DMS153 (cell line): Measurements from ENCODE around the gene BNIP5.

ENCODE experiments used
- DNase-seq: peaks from one replicate; lab custom pipeline; 2025; lab: John Stamatoyannopoulos, UW

The BNIP5 gene

DNA sequence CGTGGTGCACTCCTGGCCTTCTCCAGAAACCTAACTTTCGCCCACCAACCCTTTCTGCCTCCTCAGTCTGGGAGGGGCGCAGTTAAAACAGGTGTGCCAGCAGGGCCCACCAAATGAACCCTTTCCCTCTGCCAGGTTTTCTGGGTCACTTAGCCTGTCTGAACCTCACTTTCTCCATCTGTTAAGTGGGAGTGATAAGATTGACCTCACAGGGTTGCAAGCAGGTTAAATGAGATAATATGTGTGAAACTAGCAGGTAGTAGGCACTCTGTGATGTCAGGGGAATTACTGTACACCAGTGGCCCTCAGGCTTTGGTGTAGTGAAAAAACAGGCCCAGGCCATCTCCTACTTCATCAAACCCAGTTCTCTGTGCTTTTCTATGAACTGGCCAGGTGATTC, 14.1 kb downstream of the BNIP5 start:
- no peak for DNase-seq

DNA sequence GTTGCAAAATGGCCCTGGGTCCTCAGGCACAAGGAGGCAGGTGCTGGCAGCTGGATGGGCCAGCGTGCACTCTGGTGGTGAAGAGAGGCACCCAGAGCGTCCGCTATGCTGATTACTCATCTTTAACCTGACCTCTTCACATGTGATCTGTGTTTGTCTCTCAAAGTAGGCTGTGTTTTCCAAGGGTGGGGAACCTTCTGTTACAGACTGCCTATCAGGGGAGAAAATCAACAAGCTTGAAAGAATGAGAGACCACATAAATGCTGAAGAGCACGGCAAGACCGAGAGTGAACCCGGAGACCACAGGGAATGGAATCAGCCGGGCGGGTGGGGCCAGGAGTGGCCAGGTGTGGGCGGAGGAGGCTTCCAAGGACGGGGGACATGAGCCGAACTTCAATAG, 16.2 kb downstream of the BNIP5 start:
- peak; percentile 56 for DNase-seq

DNA sequence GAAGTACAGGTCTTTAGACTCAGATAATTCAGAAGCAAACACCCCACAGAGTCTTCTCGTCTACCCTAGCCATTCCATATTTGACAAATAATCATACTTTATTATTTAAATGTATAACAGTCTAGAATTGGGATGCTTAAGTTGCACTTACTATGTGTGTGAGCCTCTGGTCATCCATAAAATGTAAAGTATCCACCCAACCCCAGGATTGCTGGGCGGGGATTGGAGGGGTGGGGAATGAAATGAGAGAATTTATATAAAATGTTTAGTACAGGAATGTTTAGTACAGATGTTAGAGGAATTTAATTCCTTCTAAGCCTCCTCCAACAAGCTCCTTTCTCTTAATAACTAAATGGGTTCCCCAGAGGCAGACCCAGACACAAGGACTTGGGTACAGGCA, 16.9 kb downstream of the BNIP5 start:
- DNase-seq = no peak

DNA sequence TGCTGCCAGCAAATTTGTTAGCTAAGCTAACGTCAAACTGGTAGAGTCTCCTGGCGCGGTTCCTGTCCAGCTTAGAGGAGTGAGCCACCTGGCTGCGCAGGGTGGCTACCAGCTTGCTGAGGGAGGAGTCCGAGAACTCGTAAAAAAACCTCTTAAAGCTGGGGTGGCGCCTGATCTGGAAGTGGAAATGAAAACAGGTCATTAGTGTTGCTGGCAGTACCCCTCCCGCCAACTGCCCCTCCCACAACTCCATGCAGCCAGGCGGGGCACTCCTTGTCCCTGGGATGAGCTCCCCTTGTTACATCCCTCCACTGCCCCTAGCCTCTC, 17.3 kb downstream of the BNIP5 start:
- peak; percentile 88 for DNase-seq

DNA sequence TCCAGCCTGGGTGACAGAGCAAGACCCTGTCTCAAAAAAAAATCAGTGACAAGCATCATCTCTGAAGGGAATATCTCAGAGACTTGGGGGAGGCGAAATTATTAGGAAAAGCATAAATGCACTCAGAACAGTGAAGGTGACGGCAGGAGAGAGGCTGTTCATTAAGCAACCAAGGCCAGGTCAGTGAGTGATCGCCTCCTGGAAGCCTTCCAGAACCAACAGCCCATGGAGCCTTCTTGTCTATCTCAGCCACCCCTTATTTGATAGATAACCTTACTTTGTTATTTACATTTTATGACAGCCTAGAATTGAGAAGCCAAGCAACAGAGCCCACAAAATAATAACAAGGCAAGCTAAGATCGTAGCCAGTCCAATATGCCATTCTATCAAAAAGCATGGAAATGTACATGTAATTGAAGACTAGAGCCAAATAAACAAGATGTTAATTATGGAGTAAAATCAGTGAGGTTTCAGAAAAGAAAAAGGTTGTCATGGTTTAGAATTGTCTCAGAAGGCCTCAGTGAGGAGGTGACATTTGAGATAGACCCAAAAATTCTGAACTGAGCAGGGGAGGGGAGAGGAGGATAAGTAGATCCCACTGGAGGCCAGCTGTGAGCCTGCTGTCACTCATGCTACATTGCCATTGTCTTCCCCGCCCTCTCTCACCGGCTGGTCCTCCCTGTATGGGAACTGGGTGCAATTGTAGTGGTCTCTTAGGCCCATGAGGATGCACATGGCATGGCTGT, 17.8 kb downstream of the BNIP5 start:
- no peak for DNase-seq

DNA sequence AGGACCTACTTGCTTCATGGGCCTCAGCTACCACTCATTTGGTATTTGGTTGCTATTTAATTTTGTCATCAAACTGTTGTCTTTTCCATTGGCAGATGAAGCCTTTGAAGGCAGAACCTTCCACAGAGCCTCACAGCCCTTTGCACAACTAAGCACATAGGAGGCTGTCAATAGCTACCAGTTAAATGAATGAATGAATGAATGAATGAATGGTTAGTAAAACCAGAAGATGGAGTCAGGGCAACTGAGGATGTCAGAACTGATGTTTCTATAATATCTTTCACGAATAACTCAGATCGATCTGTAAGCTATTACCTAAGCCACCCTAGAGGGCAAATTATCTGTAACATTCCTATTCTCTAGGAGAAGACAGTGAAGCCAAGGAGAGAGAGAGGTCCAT, 19.1 kb downstream of the BNIP5 start:
- DNase-seq = no peak

DNA sequence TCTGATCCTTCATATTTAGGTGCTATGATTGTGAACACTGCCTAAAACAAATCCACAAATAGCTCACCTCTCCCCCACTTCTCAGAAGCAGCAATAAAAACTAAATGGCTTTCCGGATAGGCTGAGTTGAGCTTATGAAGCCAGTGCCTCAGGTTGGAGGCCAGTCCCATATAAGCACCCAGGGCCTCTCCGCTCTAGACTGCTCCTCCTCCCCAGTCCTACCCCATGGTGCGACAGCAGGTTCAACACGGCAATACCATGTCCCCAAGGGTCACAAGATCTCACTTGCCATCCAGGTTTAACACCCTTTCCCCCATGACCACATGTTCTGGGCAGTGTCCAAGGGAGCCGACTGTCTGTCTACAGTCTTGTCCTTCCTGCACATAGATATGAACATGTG, 20.8 kb downstream of the BNIP5 start:
- no peak for DNase-seq

DNA sequence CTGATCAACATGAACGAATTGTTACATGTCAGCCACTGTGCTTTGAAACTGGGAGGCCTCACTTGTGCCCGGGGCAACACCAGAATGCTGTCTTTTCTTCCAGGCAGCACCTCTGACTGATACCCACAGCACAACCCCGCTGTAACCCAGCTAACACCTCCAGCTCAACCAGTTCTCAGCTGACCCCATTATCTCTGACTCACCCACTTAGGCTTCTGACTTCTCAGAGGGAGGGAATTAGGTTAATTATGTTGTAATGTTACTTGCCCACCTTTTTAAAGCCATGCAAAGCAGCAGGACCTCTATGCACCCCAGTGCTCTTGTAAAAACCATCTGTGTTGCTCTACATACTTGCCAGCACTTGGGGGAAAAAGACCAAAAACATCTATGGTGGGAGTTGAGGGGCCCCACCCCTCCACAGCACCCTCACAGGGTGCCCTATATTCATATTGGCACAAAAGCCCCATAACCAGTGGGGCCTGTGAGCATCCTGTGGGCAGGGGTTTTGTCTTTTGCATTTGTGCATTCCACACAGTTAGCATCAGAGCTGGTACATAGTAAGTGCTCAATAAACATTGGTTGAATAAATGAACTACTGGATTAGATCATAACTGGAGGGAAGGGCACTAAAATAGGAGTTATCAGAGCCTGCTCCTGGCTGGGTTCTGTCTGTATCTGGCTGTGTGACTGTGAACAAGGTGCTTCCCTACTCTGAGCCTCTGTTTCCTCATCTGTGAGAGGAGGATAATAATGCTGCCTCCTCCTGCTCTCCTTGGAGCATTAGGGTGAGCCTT, 22.3 kb downstream of the BNIP5 start:
- no peak for DNase-seq

DNA sequence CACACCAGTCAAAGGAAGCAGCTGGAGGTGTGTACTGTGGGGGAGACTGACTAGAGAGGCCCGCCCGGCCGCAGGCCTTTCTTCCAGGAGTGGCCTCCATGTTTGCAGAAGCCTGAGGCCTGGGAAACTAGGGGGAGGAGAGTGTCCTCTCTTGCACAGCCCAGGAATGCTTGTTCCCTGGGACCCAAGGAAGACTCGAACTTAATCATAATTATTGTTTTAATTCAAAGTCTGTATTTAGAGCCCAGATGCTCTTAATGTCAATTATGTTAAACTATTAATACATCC, 23.1 kb downstream of the BNIP5 start:
- DNase-seq = no peak

DNA sequence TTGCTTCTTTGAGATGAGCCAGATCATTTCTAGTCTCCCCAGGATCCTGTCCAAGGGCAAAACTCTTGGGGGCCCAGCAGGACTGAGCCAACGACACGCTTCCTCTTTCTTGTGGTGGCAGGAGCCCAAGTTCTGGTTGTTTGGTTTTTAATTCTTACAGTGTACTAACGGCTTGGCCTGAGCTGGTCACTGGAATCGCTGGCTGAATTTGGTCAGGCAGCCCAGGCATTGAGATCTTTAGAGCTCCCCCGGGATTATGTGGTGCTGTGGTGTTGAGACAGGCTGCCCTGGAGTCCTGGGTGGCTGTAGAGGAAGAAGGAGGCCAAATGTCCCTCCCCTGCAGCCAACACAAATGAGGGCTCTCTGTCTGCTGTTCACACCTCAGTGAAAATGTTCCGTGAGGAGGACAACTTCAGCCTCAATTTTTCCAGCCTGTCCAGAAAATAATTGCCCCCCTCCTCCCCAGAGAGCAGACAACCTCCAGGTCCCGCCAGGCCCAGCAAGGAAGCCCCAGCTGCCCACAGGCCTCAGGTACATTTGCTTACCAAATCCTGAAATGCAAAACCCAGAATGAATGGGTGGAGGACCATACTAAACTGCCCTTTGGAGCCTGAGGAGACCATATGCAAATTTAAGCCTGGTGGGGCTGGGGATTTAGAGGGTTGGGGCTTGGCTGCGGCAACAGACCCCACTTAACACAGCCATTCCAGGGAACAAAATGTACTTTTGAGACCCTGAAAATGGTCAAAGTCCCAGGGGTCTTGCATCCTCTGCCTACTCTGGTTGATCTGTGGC, 23.6 kb downstream of the BNIP5 start:
- DNase-seq = no peak

DNA sequence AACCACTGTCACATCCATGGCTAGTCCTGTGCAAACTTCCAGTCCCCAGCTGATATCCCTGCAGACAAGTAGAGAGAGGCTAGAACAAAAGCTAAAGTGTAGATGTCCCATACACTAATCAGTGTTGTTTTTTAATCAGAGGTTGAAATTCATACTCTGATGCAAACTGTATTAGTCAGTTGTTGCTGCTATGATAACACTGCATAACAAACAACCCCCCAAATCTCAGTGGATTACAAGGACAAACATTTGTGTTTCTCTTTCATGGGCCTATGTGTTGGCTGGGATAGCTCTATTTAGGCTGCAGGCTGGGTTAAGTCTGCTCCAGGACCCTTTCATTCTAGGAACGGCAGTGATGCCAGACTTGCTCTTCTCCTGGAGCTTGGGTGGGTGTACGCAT, 26.8 kb downstream of the BNIP5 start:
- DNase-seq = no peak

DNA sequence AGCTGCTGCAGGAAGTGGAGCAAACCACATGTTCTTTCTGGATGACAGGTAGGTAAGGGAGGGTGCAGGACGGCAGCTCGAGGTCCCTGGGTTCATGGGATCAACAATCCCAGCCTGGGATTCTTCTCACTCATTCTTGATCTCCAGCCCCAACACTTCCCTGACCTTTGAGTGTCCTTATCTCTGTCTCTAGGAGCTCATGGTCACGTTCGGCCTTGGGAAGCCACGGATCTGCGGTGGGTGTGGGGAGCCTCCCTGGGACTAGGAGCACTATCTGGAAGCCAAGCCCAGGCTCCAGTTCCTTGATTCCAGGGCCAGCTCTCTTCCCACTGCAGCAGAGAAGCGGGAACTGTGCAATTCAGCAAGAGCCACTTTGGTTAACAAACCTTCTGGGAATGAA, 27.5 kb downstream of the BNIP5 start:
- no peak for DNase-seq

DNA sequence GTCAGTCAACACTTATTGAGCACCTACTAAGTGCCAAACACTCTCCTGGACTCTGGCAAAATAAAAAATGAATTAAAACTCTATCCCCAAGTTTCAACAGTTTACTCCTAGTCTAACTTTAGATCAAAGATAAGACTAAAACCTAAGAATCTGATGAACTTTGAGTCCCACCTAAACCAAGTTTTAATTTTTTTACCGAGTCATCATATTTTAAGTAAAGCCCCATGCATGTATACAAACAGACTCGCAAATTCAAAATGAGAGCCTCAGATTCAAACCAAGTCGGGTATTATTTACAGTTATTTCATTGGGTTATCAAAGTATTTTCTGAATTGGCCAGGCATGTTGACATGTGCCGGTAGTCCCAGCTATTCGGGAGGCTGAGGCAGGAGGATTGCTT, 28.2 kb downstream of the BNIP5 start:
- DNase-seq = no peak

DNA sequence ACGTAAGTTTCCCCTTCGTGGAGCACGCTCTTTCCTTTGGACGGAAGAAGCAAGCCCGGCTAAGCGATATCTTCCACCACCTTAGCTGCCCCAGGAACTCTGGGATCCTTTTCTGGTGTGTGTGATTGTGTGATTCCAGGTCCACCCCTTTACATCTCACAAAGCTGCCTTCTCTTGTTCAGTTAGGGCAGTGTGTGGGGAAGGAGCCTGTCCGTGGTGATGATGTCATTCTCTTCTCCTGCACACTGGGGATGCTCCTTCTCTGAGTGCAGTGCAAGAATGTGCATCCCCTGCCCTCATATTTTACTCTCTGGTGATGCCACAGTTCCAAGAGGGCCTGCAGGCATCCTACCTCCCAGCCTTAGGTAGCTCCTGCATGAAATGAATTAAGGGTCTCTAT, 30.3 kb downstream of the BNIP5 start:
- no peak for DNase-seq

DNA sequence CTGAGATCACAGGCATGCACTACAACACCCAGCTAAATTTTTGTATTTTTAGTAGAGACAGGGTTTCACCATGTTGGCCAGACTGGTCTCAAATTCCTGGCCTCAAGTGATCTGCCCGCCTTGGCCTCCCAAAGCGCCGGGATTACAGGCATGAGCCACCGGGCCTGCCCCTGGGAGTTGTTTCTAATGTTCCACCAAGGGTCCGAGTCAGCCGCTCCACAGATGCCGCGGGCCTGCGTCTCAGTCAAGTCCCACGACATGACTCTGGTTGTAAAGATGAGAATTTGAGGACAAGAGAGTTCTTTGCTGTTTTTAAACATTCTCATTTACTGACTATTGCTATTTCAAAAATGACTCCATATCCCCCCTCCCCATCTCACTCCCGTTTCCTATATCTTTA, 30.8 kb downstream of the BNIP5 start:
- no peak for DNase-seq

DNA sequence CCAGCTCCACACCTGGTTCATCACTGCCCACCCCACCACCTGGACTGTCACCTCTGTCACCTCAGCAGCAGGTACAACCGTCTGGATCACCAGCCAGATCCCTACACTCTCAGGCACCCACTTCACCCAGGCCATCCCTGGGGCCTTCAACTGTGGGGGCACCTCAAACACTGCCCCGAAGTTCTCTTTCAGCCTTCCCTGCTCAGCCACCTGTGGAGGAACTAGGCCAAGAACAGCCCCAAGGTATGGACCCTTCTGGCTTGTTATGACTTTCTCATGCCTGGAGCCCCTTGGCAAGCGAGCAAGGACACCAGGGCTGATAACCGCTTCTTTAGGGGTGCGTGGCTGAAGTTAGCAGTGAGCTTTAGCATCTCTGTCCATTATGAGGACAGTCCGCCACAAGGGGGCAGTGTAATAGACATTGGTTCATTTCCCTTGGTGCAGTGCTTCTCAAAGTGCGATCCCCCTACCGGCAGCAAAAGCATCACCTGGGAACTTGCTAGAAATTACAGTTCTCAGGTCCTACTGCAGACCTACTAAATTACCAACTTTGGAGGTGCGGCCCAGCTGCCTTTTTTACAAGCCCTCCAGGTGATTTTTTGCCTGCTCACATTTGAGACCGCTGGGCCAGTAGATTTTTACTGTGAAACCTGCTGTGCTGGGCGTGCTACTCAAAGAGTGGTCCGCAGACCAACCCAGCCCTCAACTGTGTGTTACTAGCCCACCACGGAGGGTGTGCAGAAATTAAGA, 34.3 kb downstream of the BNIP5 start:
- DNase-seq = peak; percentile 24

DNA sequence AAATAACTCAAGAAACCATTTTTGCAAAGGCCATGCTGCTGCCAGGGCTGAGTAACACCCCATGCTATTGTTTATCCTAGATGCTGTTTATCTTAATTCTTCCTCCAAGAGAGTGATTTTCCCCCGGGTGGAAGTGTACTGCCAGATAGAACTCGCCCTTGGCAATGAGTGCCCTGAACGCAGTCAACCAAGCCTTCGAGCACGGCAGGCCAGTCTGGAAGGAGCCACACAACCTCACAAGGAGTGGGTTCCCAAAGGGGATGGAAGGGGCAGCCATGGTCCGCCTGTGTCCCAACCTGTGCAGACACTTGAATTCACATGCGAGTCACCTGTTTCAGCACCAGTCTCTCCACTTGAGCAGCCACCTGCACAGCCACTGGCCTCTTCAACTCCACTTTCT, 34.9 kb downstream of the BNIP5 start:
- DNase-seq = no peak

DNA sequence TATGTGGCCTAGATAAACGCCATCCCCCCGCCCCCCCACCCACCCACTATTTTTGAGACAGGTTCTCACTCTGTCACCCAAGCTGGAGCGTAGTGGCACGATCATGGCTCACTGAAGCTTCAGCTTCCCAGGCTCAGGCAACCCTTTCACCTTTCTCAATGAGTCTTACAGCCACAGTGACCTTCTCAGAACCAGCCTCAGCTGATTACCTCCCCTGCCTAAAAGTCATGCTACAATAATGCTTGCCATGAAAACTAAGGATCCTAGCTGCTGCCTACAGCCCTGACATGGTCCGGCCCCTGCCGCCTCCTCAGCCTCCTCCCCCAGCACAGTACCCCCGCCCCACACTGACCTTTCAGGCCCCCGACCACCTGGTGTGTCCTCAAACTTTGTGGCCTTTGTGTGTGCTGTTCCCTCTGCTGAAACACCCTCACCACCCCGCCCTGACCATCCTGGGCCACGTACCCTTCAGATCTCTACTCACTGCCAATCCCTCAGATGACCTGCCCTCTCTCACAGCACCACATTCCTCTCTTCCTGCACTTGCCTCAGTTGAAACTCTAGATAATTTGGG, 35.5 kb downstream of the BNIP5 start:
- no peak for DNase-seq

DNA sequence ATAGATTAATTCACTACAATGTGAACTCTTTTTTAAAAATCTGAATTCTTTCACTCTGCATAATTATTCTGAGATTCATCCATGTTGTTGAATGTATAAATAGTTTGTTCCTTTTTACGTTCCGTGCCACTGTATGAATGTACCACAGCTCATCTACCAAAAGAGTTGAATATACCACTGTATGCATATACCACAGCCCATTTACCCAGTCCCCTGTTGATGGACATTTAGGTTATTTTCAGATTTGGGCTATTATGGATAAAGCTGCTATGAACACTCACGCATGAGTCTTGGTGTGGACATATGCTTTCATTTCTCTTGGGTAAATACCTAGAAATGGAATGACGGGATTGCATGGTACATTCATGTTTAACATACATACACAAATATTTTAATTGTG, 38.7 kb downstream of the BNIP5 start:
- DNase-seq = no peak

DNA sequence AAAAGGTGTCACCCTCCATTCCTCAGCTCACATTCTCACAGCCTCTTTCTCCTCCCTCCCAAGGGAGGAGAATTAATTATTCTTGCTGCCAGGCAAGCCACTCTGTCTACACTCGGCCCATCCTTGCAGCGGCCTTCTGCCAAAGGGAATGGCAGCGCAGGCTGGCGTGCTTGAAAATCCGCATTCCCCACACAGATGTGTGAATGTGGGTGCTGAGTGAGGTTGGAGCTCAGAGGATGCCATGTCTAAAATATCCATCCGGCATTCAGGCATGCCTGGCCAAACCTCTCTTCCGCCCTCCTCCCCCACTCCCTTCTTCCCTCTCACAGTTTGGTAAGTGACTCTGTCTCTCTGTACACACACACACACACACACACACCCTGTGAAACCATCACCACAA, 39.2 kb downstream of the BNIP5 start:
- DNase-seq = no peak

DNA sequence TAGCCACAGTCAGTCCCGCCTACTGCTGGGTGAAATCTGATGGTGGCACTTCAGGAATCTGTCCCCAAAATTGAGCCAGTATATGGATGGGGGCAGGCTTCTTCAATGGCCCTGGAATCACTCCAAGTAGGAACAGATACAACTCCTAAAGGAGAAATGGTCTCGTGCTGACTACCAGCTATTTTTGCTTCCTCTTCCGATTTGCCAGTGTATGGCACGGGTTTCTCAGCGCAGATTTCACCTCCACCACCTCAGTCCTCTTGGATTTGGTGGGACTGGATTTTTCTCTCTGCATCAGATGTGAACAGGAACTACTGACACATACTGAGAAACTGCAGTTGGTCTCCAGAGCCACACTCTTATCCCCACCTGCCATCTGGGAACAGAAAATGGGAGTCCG, 39.6 kb downstream of the BNIP5 start:
- no peak for DNase-seq

DNA sequence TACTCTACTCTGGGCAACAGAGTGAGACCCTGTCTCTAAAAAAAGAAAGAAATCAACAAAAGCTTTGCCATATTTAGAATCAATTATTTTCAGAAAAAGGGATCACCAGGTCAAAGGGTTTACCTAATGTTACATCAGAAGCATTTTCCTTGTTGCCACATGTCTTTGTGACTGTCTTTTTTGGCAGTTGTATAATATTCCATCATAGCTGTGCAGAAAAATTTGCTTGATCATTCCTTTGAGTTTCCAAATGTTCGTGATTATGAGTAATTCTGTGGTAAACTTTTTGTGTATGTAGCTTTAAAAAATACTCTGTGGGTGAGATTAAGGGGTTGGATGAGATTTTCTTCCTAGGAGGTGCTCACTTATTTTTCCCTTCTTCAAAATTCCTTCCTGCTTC, 40.4 kb downstream of the BNIP5 start:
- no peak for DNase-seq
